A549 (cell line): ENCODE results near the gene KLHL29.

Source experiments
- CHD4 ChIP-seq: fragments of 200-600 bp; sonication (generic); IDR thresholded peaks from 2 replicates; pipeline ENCODE4 v1.6.1; 2016; ENCODE audit warnings: antibody characterized with exemption, mild to moderate bottlenecking, borderline replicate concordance
- EP300 ChIP-seq, 2 experiments: fragments of >200 bp; sonication (Bioruptor Twin); formaldehyde crosslinking; IDR thresholded peaks; 2 replicates in 1 of 2; 3 replicates in 1 of 2; pipeline ENCODE4 v1.6.1; 2016 to 2017
- NFE2L2 ChIP-seq: fragments of 150-350 bp; conservative IDR thresholded peaks from 2 replicates; pipeline ENCODE4 v1.6.1; 2014; ENCODE audit warnings: low read length
- NR3C1 ChIP-seq: fragments of >200 bp; sonication (Bioruptor Twin); formaldehyde crosslinking; IDR thresholded peaks from 3 replicates; pipeline ENCODE4 v1.6.1; 2017
- PHF8 ChIP-seq: fragments of 200-600 bp; sonication (generic); IDR thresholded peaks from 2 replicates; pipeline ENCODE4 v1.6.1; 2016; ENCODE audit warnings: low read depth, mild to moderate bottlenecking, antibody characterized with exemption, moderate library complexity, borderline replicate concordance
- RAD21 ChIP-seq, 2 experiments: fragments of >200 bp in 1 of 2; sonication (Bioruptor Twin) in 1 of 2; formaldehyde crosslinking in 1 of 2; IDR thresholded peaks in 1 of 2; conservative IDR thresholded peaks in 1 of 2; 2 replicates in 1 of 2; 3 replicates in 1 of 2; pipeline ENCODE4 v1.6.1; 2012 to 2018; ENCODE audit warnings: inconsistent platforms in 1 of 2
- TF ChIP-seq, protein P1 (sequence below): fragments of 450-650 bp; IDR thresholded peaks from 2 replicates; pipeline ENCODE4 v1.6.1; 2014; ENCODE audit warnings: antibody characterized with exemption
- TF ChIP-seq, protein P2 (sequence below): fragments of >200 bp; sonication (Bioruptor Twin); formaldehyde crosslinking; IDR thresholded peaks from 3 replicates; pipeline ENCODE4 v1.5.1; 2016
- TF ChIP-seq, protein P3 (sequence below): fragments of >200 bp; sonication (Bioruptor Twin); formaldehyde crosslinking; IDR thresholded peaks from 3 replicates; pipeline ENCODE4 v1.6.1; 2016

DNA sequence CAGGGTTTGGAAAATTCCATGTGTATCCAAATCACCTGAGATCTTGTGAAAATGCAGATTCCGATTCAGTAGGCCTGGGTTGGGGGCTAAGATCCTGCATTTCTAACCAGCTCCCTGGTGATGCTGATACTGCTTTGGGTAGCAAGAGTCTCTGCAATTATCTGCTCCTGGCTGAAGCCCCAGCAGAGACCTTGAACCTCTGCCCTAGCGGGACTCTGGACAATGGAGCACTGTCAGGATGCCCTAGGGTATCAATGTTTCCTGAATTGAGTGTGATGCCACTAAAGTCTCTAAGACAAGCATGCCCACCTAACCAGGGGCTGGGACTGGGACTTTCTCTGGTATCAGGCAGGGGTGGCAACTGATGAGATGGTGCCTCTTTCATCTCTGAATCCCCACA is 49.4 kb upstream of the KLHL29 start:
- TF ChIP-seq CHD4 (no peak), RAD21 (conservative IDR thresholded peaks at IDR 0.05 in 1 of 2, IDR thresholded peaks at IDR 0.05 in 1 of 2) (no peak), NFE2L2 (no peak), NR3C1 (no peak), PHF8 (no peak), EP300 (IDR thresholded peaks at IDR 0.05) (no peak)
- TF ChIP-seq, protein P1, sequence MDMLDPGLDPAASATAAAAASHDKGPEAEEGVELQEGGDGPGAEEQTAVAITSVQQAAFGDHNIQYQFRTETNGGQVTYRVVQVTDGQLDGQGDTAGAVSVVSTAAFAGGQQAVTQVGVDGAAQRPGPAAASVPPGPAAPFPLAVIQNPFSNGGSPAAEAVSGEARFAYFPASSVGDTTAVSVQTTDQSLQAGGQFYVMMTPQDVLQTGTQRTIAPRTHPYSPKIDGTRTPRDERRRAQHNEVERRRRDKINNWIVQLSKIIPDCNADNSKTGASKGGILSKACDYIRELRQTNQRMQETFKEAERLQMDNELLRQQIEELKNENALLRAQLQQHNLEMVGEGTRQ = no peak
- TF ChIP-seq, protein P2, sequence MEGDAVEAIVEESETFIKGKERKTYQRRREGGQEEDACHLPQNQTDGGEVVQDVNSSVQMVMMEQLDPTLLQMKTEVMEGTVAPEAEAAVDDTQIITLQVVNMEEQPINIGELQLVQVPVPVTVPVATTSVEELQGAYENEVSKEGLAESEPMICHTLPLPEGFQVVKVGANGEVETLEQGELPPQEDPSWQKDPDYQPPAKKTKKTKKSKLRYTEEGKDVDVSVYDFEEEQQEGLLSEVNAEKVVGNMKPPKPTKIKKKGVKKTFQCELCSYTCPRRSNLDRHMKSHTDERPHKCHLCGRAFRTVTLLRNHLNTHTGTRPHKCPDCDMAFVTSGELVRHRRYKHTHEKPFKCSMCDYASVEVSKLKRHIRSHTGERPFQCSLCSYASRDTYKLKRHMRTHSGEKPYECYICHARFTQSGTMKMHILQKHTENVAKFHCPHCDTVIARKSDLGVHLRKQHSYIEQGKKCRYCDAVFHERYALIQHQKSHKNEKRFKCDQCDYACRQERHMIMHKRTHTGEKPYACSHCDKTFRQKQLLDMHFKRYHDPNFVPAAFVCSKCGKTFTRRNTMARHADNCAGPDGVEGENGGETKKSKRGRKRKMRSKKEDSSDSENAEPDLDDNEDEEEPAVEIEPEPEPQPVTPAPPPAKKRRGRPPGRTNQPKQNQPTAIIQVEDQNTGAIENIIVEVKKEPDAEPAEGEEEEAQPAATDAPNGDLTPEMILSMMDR = no peak
- TF ChIP-seq, protein P3, sequence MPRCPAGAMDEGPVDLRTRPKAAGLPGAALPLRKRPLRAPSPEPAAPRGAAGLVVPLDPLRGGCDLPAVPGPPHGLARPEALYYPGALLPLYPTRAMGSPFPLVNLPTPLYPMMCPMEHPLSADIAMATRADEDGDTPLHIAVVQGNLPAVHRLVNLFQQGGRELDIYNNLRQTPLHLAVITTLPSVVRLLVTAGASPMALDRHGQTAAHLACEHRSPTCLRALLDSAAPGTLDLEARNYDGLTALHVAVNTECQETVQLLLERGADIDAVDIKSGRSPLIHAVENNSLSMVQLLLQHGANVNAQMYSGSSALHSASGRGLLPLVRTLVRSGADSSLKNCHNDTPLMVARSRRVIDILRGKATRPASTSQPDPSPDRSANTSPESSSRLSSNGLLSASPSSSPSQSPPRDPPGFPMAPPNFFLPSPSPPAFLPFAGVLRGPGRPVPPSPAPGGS = no peak
